Heart left ventricle (tissue), 16 donors: ENCODE results near the gene ROBO1. TPM values are rescaled to one million over a fixed set of nuclear protein-coding genes. Genes with fewer than 3 reads are reported as not detected.

Source experiments
- ATAC-seq, 4 donors: fragments of 200-7000 bp; cut with Tn5 transposase; one replicate each; pipeline ENCODE4 v1.9.1; 2020 to 2022; ENCODE audit warnings: moderate library complexity in 4 of 4, mild to moderate bottlenecking in 3 of 4, moderate number of reproducible peaks in 1 of 4
- DNase-seq, 5 donors: peaks; one replicate each; pipeline ENCODE4 v3.0.0-alpha.2; 2020
- H3K27ac ChIP-seq, 12 donors: fragments of 200-600 bp; sonication (generic) in 4 of 12; one replicate each; pipeline versions ENCODE4 v1.5.0 to v1.8.0; 2016 to 2022; ENCODE audit warnings: mild to moderate bottlenecking in 2 of 12
- H3K27me3 ChIP-seq, 9 donors: fragments of 200-600 bp; sonication (generic) in 2 of 9; one replicate each; pipeline versions ENCODE4 v1.5.1 to v1.8.0; 2016 to 2022; ENCODE audit warnings: mild to moderate bottlenecking in 3 of 9
- H3K36me3 ChIP-seq, 9 donors: fragments of 200-600 bp; sonication (generic) in 2 of 9; one replicate each; pipeline versions ENCODE4 v1.5.0 to v1.8.0; 2018 to 2022; ENCODE audit warnings: mild to moderate bottlenecking in 2 of 9
- H3K4me1 ChIP-seq, 12 donors: fragments of 200-600 bp; sonication (generic) in 4 of 12; one replicate each; pipeline versions ENCODE4 v1.5.0 to v1.8.0; 2016 to 2022; ENCODE audit warnings: mild to moderate bottlenecking in 3 of 12
- H3K4me3 ChIP-seq, 12 donors: fragments of 200-600 bp; sonication (generic) in 4 of 12; one replicate each; pipeline versions ENCODE4 v1.5.0 to v1.8.0; 2017 to 2022; ENCODE audit warnings: mild to moderate bottlenecking in 9 of 12, moderate library complexity in 4 of 12
- H3K9me3 ChIP-seq, 12 donors: fragments of 200-600 bp; sonication (generic) in 4 of 12; one replicate each; pipeline versions ENCODE4 v1.5.0 to v1.8.0; 2016 to 2022; ENCODE audit warnings: mild to moderate bottlenecking in 1 of 12
- POLR2A ChIP-seq, 2 donors: fragments of 450-650 bp; IDR thresholded peaks; one replicate each; pipeline ENCODE4 v1.6.1; 2017; ENCODE audit warnings: antibody characterized with exemption in 2 of 2, mild to moderate bottlenecking in 2 of 2, moderate library complexity in 2 of 2
- WGBS, 4 donors: extraction: QIAGEN DNeasy Blood & Tissue Kit in 2 of 4; methylation state at CpG; one replicate each; pipeline versions ENCODE4 v1.1.5 to v1.1.7; 2013 to 2018; 5-methylcytosine and 5-hydroxymethylcytosine counted together
- intact Hi-C, 10 donors: fragments of 100-400 bp; cut with DNase I; formaldehyde crosslinking; loops; one replicate each; pipeline versions ENCODE4 v1.11.1 to v1.14.2; 2022
- polyA plus RNA-seq, 2 donors: library from polyadenylated mRNA; stranded (reverse); fragments of 200-250 nt; gene quantifications; one replicate each; pipeline ENCODE4 v1.2.3, GENCODE V29; 2013
- total RNA-seq, 9 donors: library from RNA; depleted of rRNA in 2 of 9; stranded (reverse); fragments of >200 nt in 2 of 9; fragmentation: NEBNext Ultra II Directional in 3 of 9; extraction: Animal tissue kit (Norgen Biotek cat#: 25700) in 3 of 9; gene quantifications; one replicate each; pipeline versions ENCODE4 v1.1.0 to v1.2.4, GENCODE V29; 2016 to 2023
- TF ChIP-seq, protein P1 (sequence below), 12 donors: fragments of 200-600 bp; sonication (generic) in 4 of 12; IDR thresholded peaks; one replicate each; pipeline versions ENCODE4 v1.5.0 to v1.8.0; 2018 to 2022; ENCODE audit warnings: antibody characterized with exemption in 12 of 12, mild to moderate bottlenecking in 5 of 12
- donor health status: ischemic (EF 13 %, LVEDD 7.1; RV severe dilation, severe dysfunction).
- donor health status: healthy with polysubstance abuse.
- donor health status: DM: no; HTN: yes; CAD: no.
- donor health status: DM: no; HTN: no; CAD: no.
- donor health status: ischemic (EF 25% LVEDD 6.9; RV normal size, moderate dysfunction).
- donor health status: ischemic (EF 25% LVEDD 5.7; RV mildly dilated, moderate dysfunction).
- donor health status: healthy.
- donor health status: DM: yes; HTN: yes; CAD: no.
- donor health status: ischemic (EF 35%, LVEDD 5.7; RV mildly dilated, moderate dysfunction).
- donor health status: nonischemic (EF 11% LVEDD 7.7; RV severe dilation, severe dysfunction).
- donor health status: DM: yes; HTN: yes; CAD: no.
- donor health status: PGD.
- donor health status: ischemic (EF 29% LVEDD 5.4; RV normal size, mild dysfunction).
- donor health status: nonischemic (EF 23%, LVEDD 6.1; RV moderate dilation, normal function).

The ROBO1 gene
- total and polyA plus RNA-seq, 11 donors: 1.4 to 14.8 (median 5.7) TPM

DNA sequence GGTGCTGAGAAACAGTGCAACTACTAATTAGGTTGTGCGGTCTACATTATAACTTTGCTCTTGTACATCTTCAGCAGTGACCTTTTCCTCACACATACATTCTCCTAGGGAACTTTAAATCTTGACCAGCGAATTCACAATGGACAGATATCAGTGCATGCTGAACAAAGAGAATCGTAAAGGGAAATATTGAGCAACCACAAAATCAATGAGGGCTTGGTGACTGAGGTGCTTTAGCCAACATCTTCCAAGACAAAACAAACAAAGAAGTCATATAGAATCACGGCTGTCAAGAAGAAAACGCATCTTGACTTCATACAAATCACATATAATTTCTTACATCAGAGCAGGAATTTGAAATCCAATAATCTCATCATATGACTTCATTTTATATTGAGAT is 1022.0 kb downstream of the ROBO1 start:
- no peak for DNase-seq
- Histone ChIP-seq H3K4me3 (no peak overlapping the region), H3K27me3 (no peaks in the 10 kb centered on the region), H3K27ac (no peak overlapping the region), H3K9me3 (peaks cover 0 to 5% (median 0%) of the 10 kb centered on the region in 12 donors), H3K4me1 (no peaks in the 10 kb centered on the region), H3K36me3 (no peaks in the 10 kb centered on the region)
- ATAC-seq: no peak
- TF ChIP-seq, protein P1, sequence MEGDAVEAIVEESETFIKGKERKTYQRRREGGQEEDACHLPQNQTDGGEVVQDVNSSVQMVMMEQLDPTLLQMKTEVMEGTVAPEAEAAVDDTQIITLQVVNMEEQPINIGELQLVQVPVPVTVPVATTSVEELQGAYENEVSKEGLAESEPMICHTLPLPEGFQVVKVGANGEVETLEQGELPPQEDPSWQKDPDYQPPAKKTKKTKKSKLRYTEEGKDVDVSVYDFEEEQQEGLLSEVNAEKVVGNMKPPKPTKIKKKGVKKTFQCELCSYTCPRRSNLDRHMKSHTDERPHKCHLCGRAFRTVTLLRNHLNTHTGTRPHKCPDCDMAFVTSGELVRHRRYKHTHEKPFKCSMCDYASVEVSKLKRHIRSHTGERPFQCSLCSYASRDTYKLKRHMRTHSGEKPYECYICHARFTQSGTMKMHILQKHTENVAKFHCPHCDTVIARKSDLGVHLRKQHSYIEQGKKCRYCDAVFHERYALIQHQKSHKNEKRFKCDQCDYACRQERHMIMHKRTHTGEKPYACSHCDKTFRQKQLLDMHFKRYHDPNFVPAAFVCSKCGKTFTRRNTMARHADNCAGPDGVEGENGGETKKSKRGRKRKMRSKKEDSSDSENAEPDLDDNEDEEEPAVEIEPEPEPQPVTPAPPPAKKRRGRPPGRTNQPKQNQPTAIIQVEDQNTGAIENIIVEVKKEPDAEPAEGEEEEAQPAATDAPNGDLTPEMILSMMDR (IDR thresholded peaks at IDR 0.05): no peak
- TF ChIP-seq POLR2A (IDR thresholded peaks at IDR 0.05): no peak
- WGBS, 4 donors: 95 to 96% (median 95%) methylated on average over 5 of the region's 5 CpGs
- intact Hi-C loops: no loop called here

DNA sequence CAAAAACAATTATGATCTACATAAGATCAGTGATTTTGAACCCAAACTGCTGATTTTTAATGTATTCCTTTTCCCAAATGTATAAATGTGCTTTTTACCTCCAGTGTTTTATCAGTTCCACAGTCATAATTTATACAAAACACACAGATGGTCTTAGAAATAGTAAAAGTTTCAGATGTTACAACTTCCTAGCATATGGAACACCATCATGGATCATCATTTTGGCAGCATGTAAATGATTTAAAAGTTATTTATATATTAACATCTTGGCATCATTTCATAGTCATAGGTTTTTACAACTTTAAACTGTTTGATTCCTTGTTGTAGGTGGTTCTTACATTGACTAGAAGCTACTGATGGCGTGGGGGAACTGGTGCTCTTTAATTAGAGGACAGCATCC is 1025.3 kb downstream of the ROBO1 start:
- 89 to 97% (median 93%) methylated on average over 1 of the region's 1 CpG for WGBS, 4 donors
- intact Hi-C loops: no loop called here
- no peak overlapping the region for H3K4me3 ChIP-seq
- H3K27ac ChIP-seq: no peak overlapping the region
- H3K36me3 ChIP-seq: no peaks in the 10 kb centered on the region
- peaks cover 0 to 14% (median 0%) of the 10 kb centered on the region in 12 donors for H3K4me1 ChIP-seq
- ATAC-seq (no peak), DNase-seq (no peak)
- TF ChIP-seq, protein P1 (IDR thresholded peaks at IDR 0.05): no peak
- H3K27me3 ChIP-seq: no peaks in the 10 kb centered on the region
- H3K9me3 ChIP-seq: peaks cover 0 to 6% (median 0%) of the 10 kb centered on the region in 12 donors

DNA sequence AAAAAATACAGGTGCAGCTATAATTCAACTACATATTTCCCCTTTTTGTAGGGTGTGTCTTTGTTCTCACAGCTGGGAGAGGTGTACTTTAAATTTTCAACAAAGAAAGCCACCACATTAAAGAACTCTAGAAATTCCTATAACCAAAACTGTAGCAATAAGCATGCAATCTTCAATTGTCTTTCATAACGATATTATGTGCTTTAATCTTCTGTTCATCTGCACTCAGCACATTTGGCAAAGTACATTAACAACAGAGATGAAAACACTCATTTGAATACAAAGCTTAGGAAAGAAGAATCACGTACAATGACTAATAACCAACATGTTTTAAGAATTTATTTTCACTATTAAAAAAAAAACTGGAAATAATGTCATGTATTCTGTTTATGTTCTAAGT is 1025.8 kb downstream of the ROBO1 start:
- no peak overlapping the region for H3K27ac ChIP-seq
- H3K36me3 ChIP-seq: no peaks in the 10 kb centered on the region
- H3K9me3 ChIP-seq: peaks cover 0 to 6% (median 0%) of the 10 kb centered on the region in 12 donors
- ATAC-seq (no peak), DNase-seq (no peak)
- TF ChIP-seq POLR2A (IDR thresholded peaks at IDR 0.05): no peak
- TF ChIP-seq, protein P1 (IDR thresholded peaks at IDR 0.05): no peak
- H3K27me3 ChIP-seq: no peaks in the 10 kb centered on the region
- H3K4me1 ChIP-seq: peaks cover 0 to 14% (median 0%) of the 10 kb centered on the region in 12 donors
- H3K4me3 ChIP-seq: no peak overlapping the region
- intact Hi-C loops: no loop called here
- 58 to 74% (median 67%) methylated on average over 2 of the region's 2 CpGs for WGBS, 4 donors

DNA sequence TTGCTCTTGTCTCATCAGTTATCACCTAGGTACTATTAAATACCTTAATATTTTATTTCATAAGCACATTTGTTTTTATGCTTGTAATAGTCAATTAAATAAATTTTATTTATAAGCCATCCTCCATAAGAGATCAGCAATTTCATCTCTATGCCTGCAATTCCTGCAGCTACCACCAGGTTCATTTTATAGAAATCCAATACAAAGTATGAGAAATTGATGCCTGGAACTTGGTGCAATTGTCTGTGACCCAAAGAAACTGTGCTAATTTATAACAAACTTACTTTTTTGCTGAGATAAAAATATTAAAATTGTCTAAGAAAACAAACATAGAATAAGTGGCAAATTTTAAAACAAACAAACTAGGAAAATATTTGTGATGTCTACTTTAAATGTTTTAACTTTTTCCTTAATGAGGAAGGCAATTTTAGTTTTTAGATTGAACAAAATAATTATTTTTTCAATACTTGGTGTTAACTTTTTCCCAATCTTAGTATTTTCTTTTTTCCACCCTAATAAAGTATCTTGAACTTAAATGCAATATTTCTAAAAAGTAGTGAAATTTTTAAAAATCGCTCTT is 1026.6 kb downstream of the ROBO1 start:
- H3K36me3 ChIP-seq: no peaks in the 10 kb centered on the region
- H3K4me3 ChIP-seq: no peak overlapping the region
- peaks cover 0 to 19% (median 0%) of the 10 kb centered on the region in 12 donors for H3K4me1 ChIP-seq
- TF ChIP-seq, protein P1 (IDR thresholded peaks at IDR 0.05): peak in 7 of 12 donors; percentile 9 to 57 (median 36)
- TF ChIP-seq POLR2A (IDR thresholded peaks at IDR 0.05): no peak
- peaks cover 0 to 6% (median 0%) of the 10 kb centered on the region in 12 donors for H3K9me3 ChIP-seq
- H3K27ac ChIP-seq: no peak overlapping the region
- 96 to 100% (median 99%) methylated on average over 1 of the region's 1 CpG for WGBS, 4 donors
- no peak for DNase-seq
- no peak for ATAC-seq
- intact Hi-C loops: no loop called here
- H3K27me3 ChIP-seq: no peaks in the 10 kb centered on the region
